HG03060 (cell line): Measurements from ENCODE around the gene ZSWIM1.

ENCODE experiments used
- ATAC-seq: cut with Tn5 transposase; IDR thresholded peaks from one replicate; pipeline ENCODE4 v1.9.1; 2021; ENCODE audit warnings: low read depth, moderate number of reproducible peaks; ENCODE audit not compliant: unreplicated experiment

Gene ZSWIM1

GRCh38 chr20:45880988-45881788 lies at the start of gene ZSWIM1:
Gene ZSWIM1, plus strand, starts transcription at chr20:45881227. Its CDS starts 1,366 bp downstream, at chr20:45882593.
- ATAC-seq, result peak; percentile 93

GRCh38 chr20:45832619-45833018 lies 48.4 kb upstream of the ZSWIM1 start:
- no peak for ATAC-seq

GRCh38 chr20:45833030-45833882 lies 47.8 kb upstream of the ZSWIM1 start, which contains the start of gene SNX21:
Gene SNX21, plus strand, starts transcription at chr20:45833799. Its CDS starts 121 bp downstream, at chr20:45833920.
- ATAC-seq, result no peak

- ATAC-seq, result no peak
Measured at GRCh38 chr20:45833883-45834796, 46.9 kb upstream of the ZSWIM1 start.

GRCh38 chr20:45834797-45835161 lies 46.2 kb upstream of the ZSWIM1 start:
- ATAC-seq, result no peak

GRCh38 chr20:45835329-45835765 lies 45.7 kb upstream of the ZSWIM1 start:
- no peak for ATAC-seq

- ATAC-seq, result no peak
Measured at GRCh38 chr20:45835825-45836224, 45.2 kb upstream of the ZSWIM1 start.

GRCh38 chr20:45836841-45837240 lies 44.2 kb upstream of the ZSWIM1 start:
- no peak for ATAC-seq

- no peak for ATAC-seq
Measured at GRCh38 chr20:45840700-45841198, 40.3 kb upstream of the ZSWIM1 start.

- no peak for ATAC-seq
Measured at GRCh38 chr20:45841407-45842129, 39.5 kb upstream of the ZSWIM1 start.

GRCh38 chr20:45842169-45842812 lies 38.7 kb upstream of the ZSWIM1 start:
- ATAC-seq, result no peak

GRCh38 chr20:45843506-45843905 lies 37.5 kb upstream of the ZSWIM1 start:
- no peak for ATAC-seq

- ATAC-seq, result no peak
Measured at GRCh38 chr20:45845452-45845851, 35.6 kb upstream of the ZSWIM1 start.

- ATAC-seq, result no peak
Measured at GRCh38 chr20:45848421-45848820, 32.6 kb upstream of the ZSWIM1 start.

GRCh38 chr20:45848969-45849582 lies 32.0 kb upstream of the ZSWIM1 start:
- no peak for ATAC-seq

- ATAC-seq, result no peak
Measured at GRCh38 chr20:45850238-45850637, 30.8 kb upstream of the ZSWIM1 start.

- ATAC-seq, result no peak
Measured at GRCh38 chr20:45850926-45851325, 30.1 kb upstream of the ZSWIM1 start.

GRCh38 chr20:45851501-45851900 lies 29.5 kb upstream of the ZSWIM1 start:
- ATAC-seq, result no peak

GRCh38 chr20:45852326-45852725 lies 28.7 kb upstream of the ZSWIM1 start:
- no peak for ATAC-seq
